Liver (tissue), 3 donors: ENCODE results near the gene DRAXIN.

Source experiments
- ATF3 ChIP-seq: IDR thresholded peaks from 2 replicates; pipeline ENCODE4 v1.6.1; 2016; ENCODE audit warnings: antibody characterized with exemption
- CTCF ChIP-seq: fragments of 150-350 bp; IDR thresholded peaks from 2 replicates; pipeline ENCODE4 v1.5.1; 2017; ENCODE audit warnings: improper control_type of control experiment, low read depth, low read length; ENCODE audit not compliant: missing input control
- EGR1 ChIP-seq, 2 donors: IDR thresholded peaks; 2 replicates each; pipeline ENCODE4 v1.6.1; 2016 to 2018; ENCODE audit warnings: antibody characterized with exemption in 2 of 2, low read depth in 2 of 2
- GABPA ChIP-seq, 2 donors: IDR thresholded peaks in 1 of 2; conservative IDR thresholded peaks in 1 of 2; 2 replicates each; pipeline ENCODE4 v1.6.1; 2016; ENCODE audit warnings: antibody characterized with exemption in 2 of 2, mild to moderate bottlenecking in 1 of 2, moderate library complexity in 1 of 2
- HNF4A ChIP-seq, 2 donors: conservative IDR thresholded peaks; 2 replicates each; pipeline ENCODE4 v1.6.1; 2016; ENCODE audit warnings: antibody characterized with exemption in 2 of 2, mild to moderate bottlenecking in 2 of 2
- JUND ChIP-seq, 2 donors: IDR thresholded peaks; 2 replicates each; pipeline ENCODE4 v1.6.1; 2016; ENCODE audit warnings: antibody characterized with exemption in 2 of 2
- MAX ChIP-seq: IDR thresholded peaks from 2 replicates; pipeline ENCODE4 v1.6.1; 2016; ENCODE audit warnings: antibody characterized with exemption
- NR2F2 ChIP-seq: IDR thresholded peaks from 2 replicates; pipeline ENCODE4 v1.6.1; 2016; ENCODE audit warnings: antibody characterized with exemption
- RAD21 ChIP-seq, 2 donors: IDR thresholded peaks; 2 replicates each; pipeline ENCODE4 v1.6.1; 2016; ENCODE audit warnings: antibody characterized with exemption in 2 of 2, mild to moderate bottlenecking in 2 of 2
- REST ChIP-seq: IDR thresholded peaks from 2 replicates; pipeline ENCODE4 v1.6.1; 2016; ENCODE audit warnings: antibody characterized with exemption, mild to moderate bottlenecking
- RXRA ChIP-seq, 2 donors: IDR thresholded peaks; 2 replicates each; pipeline ENCODE4 v1.6.1; 2017 to 2018; ENCODE audit warnings: antibody characterized with exemption in 2 of 2, mild to moderate bottlenecking in 1 of 2
- SP1 ChIP-seq: IDR thresholded peaks from 2 replicates; pipeline ENCODE4 v1.6.1; 2018; ENCODE audit warnings: antibody characterized with exemption, mild to moderate bottlenecking
- TAF1 ChIP-seq: conservative IDR thresholded peaks from 2 replicates; pipeline ENCODE4 v1.6.1; 2016; ENCODE audit warnings: antibody characterized with exemption, mild to moderate bottlenecking
- YY1 ChIP-seq: IDR thresholded peaks from 2 replicates; pipeline ENCODE4 v1.6.1; 2016; ENCODE audit warnings: antibody characterized with exemption, mild to moderate bottlenecking
- donor health status: healthy.
- donor health status: healthy.

GRCh38 chr1:11691928-11692711, 610 bp downstream of the DRAXIN start:
- TF ChIP-seq MAX = no peak
- TF ChIP-seq CTCF = no peak
- no peak for TF ChIP-seq RAD21 (IDR thresholded peaks at IDR 0.05)
- TF ChIP-seq YY1 = no peak
- no peak for TF ChIP-seq GABPA (IDR thresholded peaks at IDR 0.05 in 1 of 2, conservative IDR thresholded peaks at IDR 0.05 in 1 of 2)
- no peak for TF ChIP-seq JUND (IDR thresholded peaks at IDR 0.05)
- TF ChIP-seq RXRA (IDR thresholded peaks at IDR 0.05) = no peak
- no peak for TF ChIP-seq EGR1 (IDR thresholded peaks at IDR 0.05; ENCODE audit: low read depth in 2 of 2)
- TF ChIP-seq SP1 = no peak
- no peak for TF ChIP-seq REST
- TF ChIP-seq ATF3 = no peak
- no peak for TF ChIP-seq HNF4A (conservative IDR thresholded peaks at IDR 0.05)
- TF ChIP-seq TAF1 = no peak
- TF ChIP-seq NR2F2 = no peak
